SJSA1 (cell line): ENCODE results near the gene TRIP11. TPM values are rescaled to one million over a fixed set of nuclear protein-coding genes. Genes with fewer than 3 reads are reported as not detected.

ENCODE experiments used
- total RNA-seq: library from RNA; depleted of rRNA; stranded (reverse); fragments of >200 nt; shearing (Covaris generic); gene quantifications from 2 replicates; pipeline ENCODE4 v1.2.3, GENCODE V29; 2014; rRNA removed

TRIP11 gene
- total RNA-seq, 1 experiment from 2014 or later: 25.0 TPM

Other genes with a start within 250 kb of the TRIP11 start
- gene TC2N, start 172.5 kb downstream of the TRIP11 start, total RNA-seq: 0.05 TPM in 1 of 2 replicates, not detected in the other
- gene FBLN5, start 92.4 kb downstream of the TRIP11 start, total RNA-seq: 5.1 and 18.7 TPM in 2 replicates
- 10.4 and 10.8 TPM in 2 replicates for gene ATXN3, start 66.5 kb upstream of the TRIP11 start, total RNA-seq
- gene NDUFB1, start 81.6 kb upstream of the TRIP11 start, total RNA-seq: 211 and 212 TPM in 2 replicates
- 14.6 and 55.6 TPM in 2 replicates for gene CPSF2, start 81.9 kb upstream of the TRIP11 start, total RNA-seq